HG02943 (cell line): ENCODE data around the gene KRT36.

ENCODE experiments used
- ATAC-seq: cut with Tn5 transposase; IDR thresholded peaks from one replicate; pipeline ENCODE4 v1.9.1; 2021; ENCODE audit warnings: mild to moderate bottlenecking, low read depth, moderate library complexity; ENCODE audit not compliant: unreplicated experiment

Gene KRT36

GRCh38 chr17:41480581-41480980 lies 9.1 kb downstream of the KRT36 start:
- no peak for ATAC-seq

- ATAC-seq: no peak
These were observed 9.6 kb downstream of the KRT36 start for GRCh38 chr17:41480136-41480535.

- ATAC-seq: no peak
These were observed 11.5 kb downstream of the KRT36 start for GRCh38 chr17:41478237-41478636.

- ATAC-seq: no peak
These were observed 12.6 kb downstream of the KRT36 start for GRCh38 chr17:41476866-41477815.

GRCh38 chr17:41475421-41475820 lies 14.3 kb downstream of the KRT36 start:
- no peak for ATAC-seq

- no peak for ATAC-seq
These were observed 14.8 kb downstream of the KRT36 start for GRCh38 chr17:41474863-41475262.

- ATAC-seq: no peak
These were observed 21.4 kb downstream of the KRT36 start for GRCh38 chr17:41468346-41468745.

- ATAC-seq: no peak
These were observed 22.1 kb downstream of the KRT36 start for GRCh38 chr17:41467561-41467960.

- no peak for ATAC-seq
These were observed 22.7 kb downstream of the KRT36 start, which contains the start of gene KRT32 for GRCh38 chr17:41466988-41467387. KRT32 (minus strand) TSS chr17:41467386; CDS start chr17:41467325, 61 bp downstream.

GRCh38 chr17:41464682-41465081 lies 25.0 kb downstream of the KRT36 start:
- ATAC-seq: no peak

GRCh38 chr17:41464173-41464572 lies 25.5 kb downstream of the KRT36 start:
- ATAC-seq: no peak

- ATAC-seq: no peak
These were observed 26.0 kb downstream of the KRT36 start for GRCh38 chr17:41463746-41464145.

GRCh38 chr17:41462705-41463104 lies 27.0 kb downstream of the KRT36 start:
- no peak for ATAC-seq

- no peak for ATAC-seq
These were observed 32.0 kb downstream of the KRT36 start for GRCh38 chr17:41457676-41458075.

GRCh38 chr17:41456204-41456603 lies 33.5 kb downstream of the KRT36 start:
- ATAC-seq: no peak

GRCh38 chr17:41455236-41455635 lies 34.5 kb downstream of the KRT36 start:
- ATAC-seq: no peak

- no peak for ATAC-seq
These were observed 36.6 kb downstream of the KRT36 start for GRCh38 chr17:41453066-41453465.

- ATAC-seq: no peak
These were observed 37.4 kb downstream of the KRT36 start for GRCh38 chr17:41452281-41452680.

- ATAC-seq: no peak
These were observed 38.5 kb downstream of the KRT36 start for GRCh38 chr17:41451154-41451728.

GRCh38 chr17:41449008-41449407 lies 40.7 kb downstream of the KRT36 start:
- ATAC-seq: no peak

GRCh38 chr17:41448506-41448905 lies 41.2 kb downstream of the KRT36 start:
- ATAC-seq: no peak

GRCh38 chr17:41446806-41447205 lies 42.9 kb downstream of the KRT36 start:
- ATAC-seq: no peak
